Ectodermal cell (in vitro differentiated cells): ENCODE measurements around the gene TRPC4AP.

Source experiments
- H3K27ac ChIP-seq: 2 replicates; pipeline ENCODE4 v1.7.0; 2013; ENCODE audit warnings: mild to moderate bottlenecking, low read depth, low read length; ENCODE audit not compliant: insufficient read depth, poor library complexity, severe bottlenecking
- H3K27me3 ChIP-seq: 2 replicates; pipeline ENCODE4 v1.7.0; 2013; ENCODE audit warnings: mild to moderate bottlenecking, low read length; ENCODE audit not compliant: insufficient read depth, control insufficient read depth, poor library complexity, severe bottlenecking
- H3K36me3 ChIP-seq: one replicate; pipeline ENCODE4 v1.7.0; 2013; ENCODE audit warnings: low read length; ENCODE audit not compliant: control insufficient read depth, insufficient read depth
- H3K4me1 ChIP-seq: one replicate; pipeline ENCODE4 v1.7.0; 2013; ENCODE audit warnings: low read length; ENCODE audit not compliant: control insufficient read depth, insufficient read depth
- H3K4me3 ChIP-seq: 2 replicates; pipeline ENCODE4 v1.7.0; 2013; ENCODE audit warnings: low read depth, low read length, control low read depth; ENCODE audit not compliant: insufficient read depth
- H3K9me3 ChIP-seq: 2 replicates; pipeline ENCODE4 v1.7.0; 2013; ENCODE audit warnings: mild to moderate bottlenecking, low read length, moderate library complexity; ENCODE audit not compliant: control insufficient read depth
- WGBS, 2 experiments: methylation state at CpG; one replicate each; pipeline ENCODE4 v1.1.7; 2013; ENCODE audit warnings: missing lambda C conversion rate in 2 of 2; 5-methylcytosine and 5-hydroxymethylcytosine counted together

Gene TRPC4AP

DNA sequence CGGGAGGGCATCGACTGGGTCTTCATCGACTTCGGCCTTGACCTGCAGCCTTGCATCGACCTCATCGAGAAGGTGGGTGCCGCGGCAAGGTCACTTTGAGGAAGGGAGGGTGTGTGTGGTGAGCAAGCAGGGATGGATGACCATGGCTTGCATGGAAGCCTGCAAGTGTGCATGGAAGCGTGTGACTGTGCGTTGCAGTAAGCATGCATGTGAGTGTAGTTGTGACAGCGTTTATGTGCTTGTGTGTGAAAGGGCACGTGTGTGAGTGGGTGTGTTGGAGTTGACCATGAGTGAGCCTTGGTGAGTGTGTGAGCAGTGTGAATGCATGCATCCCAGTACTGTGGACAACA is 104.4 kb downstream of the TRPC4AP start:
- H3K27me3 ChIP-seq: peaks cover 7% of the 10 kb centered on the region
- no peak overlapping the region for H3K4me3 ChIP-seq
- no peak overlapping the region for H3K27ac ChIP-seq
- no peaks in the 10 kb centered on the region for H3K36me3 ChIP-seq
- 96% methylated on average over 12 of the region's 12 CpGs for WGBS, 2 experiments
- H3K4me1 ChIP-seq: peaks cover 22% of the 10 kb centered on the region
- no peaks in the 10 kb centered on the region for H3K9me3 ChIP-seq

DNA sequence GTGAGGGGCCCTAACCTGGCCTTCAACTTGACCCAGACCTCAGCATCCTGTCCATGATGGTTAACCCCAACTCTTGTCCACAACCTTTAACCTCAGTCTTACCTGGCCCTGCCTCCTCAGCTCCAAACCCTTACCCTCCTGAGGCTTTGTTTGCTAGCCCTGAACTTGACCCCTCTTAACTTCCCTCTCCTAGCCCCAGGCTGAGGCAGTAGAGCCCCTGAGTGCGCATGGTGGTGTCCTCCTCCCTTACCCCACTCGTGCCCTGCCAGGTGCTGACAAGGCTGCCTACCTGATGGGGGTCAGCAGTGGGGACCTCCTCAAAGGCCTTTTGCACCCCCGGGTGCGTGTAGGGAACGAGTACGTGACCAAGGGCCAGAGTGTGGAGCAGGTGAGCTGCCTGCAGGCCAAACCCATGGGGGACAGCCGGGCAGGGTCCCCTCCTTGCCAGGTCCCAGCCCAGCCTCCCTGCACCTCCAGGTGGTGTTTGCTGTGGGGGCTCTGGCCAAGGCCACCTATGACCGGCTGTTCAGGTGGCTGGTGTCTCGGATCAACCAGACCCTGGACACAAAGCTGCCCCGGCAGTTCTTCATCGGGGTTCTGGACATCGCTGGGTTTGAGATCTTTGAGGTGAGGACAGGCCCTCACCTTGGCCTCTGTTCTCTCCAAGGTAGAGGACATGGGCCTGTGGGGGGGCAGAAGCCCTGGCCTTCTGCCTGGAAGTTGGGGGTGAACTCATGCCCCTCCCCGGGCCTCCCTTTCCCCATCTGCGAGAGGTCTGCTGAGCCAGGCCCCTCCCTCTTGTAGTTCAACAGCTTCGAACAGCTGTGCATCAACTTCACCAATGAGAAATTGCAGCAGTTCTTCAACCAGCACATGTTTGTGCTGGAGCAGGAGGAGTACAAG is 105.1 kb downstream of the TRPC4AP start:
- Histone ChIP-seq H3K36me3 (no peaks in the 10 kb centered on the region), H3K27me3 (peaks cover 7% of the 10 kb centered on the region), H3K4me3 (no peak overlapping the region), H3K9me3 (no peaks in the 10 kb centered on the region), H3K4me1 (peaks cover 26% of the 10 kb centered on the region), H3K27ac (no peak overlapping the region)
- 87 to 88% methylated on average over 15 of the region's 15 CpGs for WGBS, 2 experiments

DNA sequence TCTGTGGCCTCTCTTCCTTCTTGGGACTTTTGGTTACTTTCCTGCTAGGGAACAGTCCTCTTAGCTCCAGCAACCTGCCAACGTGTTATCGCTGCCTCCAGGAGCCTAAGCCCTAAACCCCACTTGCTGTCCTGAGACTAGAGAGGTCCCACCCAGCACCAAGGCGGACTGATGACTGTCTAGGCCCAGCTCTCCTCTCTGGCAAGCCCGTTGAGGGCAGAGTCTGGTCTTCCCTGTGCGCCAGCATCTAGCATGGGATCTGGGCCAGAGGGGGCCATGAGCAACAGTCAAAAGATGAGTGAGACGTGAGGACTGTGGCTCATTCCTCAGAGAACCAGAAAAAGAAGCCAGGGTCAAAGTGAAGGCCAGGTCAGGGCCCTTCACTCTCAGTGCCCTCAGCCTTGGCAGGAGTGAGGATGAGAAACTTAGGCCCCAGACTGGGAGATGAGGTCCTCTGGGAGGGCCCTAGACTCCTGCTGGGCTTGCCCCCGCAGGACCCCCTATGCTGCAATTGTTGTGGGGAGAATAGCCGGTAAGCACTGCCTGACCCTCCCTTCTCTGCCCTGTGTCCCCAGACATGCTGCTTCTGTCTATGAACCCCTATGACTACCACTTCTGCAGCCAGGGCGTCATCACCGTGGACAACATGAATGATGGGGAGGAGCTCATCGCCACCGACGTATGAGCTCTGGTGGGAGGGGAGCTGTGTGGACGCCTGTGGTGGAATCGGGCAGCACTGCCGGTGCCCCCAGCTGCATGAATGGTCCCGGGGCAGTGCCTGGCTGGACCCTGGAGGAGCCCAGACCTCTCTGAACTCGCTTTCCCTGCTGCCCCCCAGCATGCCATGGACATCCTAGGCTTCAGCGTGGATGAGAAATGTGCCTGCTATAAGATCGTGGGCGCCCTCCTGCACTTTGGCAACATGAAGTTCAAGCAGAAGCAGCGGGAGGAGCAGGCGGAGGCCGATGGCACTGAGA is 106.0 kb downstream of the TRPC4AP start:
- Histone ChIP-seq H3K36me3 (no peaks in the 10 kb centered on the region), H3K27me3 (peaks cover 7% of the 10 kb centered on the region), H3K9me3 (no peaks in the 10 kb centered on the region), H3K27ac (no peak overlapping the region), H3K4me1 (peaks cover 26% of the 10 kb centered on the region), H3K4me3 (no peak overlapping the region)
- 90 to 91% methylated on average over 24 of the region's 24 CpGs for WGBS, 2 experiments

DNA sequence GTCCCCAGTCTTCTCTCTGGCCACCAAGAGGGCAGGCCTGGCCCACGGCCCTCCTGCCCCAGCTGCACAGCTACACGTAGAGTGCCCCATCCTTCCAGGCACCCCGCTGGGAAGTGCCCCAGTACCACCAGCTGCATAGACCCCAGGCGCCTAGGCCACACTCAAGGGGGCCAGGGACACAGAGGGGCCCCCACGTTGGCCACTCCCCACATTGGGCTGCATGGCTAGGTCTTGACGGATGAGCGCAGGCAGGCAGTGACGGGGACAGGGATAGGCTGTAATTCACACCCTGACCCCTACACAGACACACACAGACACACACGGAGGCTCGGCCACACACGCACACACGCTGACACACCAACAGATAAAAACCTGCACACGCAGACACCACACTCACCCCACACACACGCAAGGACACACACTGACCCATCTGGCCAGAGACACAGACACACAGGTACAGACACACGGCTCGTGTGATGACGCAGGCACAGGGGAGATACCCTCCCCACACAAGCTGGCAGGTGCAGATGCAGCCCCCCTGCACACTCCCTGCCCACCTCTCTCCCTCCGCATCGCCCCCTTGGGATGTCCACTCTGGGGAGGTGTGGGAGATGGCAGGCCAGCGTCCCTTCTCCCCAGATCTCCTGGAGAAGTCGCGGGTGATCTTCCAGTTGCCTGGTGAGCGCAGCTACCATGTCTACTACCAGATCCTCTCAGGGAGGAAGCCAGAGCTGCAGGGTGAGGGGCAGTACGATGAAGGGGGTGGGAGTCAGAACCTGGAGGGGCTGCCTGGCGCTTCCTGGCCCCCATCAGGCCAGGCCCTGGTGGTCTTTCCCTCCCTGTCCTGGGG is 106.9 kb downstream of the TRPC4AP start:
- H3K9me3 ChIP-seq: no peaks in the 10 kb centered on the region
- no peak overlapping the region for H3K27ac ChIP-seq
- WGBS, 2 experiments: 86 to 87% methylated on average over 25 of the region's 25 CpGs
- H3K27me3 ChIP-seq: peaks cover 7% of the 10 kb centered on the region
- no peak overlapping the region for H3K4me3 ChIP-seq
- H3K36me3 ChIP-seq: no peaks in the 10 kb centered on the region
- H3K4me1 ChIP-seq: peaks cover 26% of the 10 kb centered on the region

DNA sequence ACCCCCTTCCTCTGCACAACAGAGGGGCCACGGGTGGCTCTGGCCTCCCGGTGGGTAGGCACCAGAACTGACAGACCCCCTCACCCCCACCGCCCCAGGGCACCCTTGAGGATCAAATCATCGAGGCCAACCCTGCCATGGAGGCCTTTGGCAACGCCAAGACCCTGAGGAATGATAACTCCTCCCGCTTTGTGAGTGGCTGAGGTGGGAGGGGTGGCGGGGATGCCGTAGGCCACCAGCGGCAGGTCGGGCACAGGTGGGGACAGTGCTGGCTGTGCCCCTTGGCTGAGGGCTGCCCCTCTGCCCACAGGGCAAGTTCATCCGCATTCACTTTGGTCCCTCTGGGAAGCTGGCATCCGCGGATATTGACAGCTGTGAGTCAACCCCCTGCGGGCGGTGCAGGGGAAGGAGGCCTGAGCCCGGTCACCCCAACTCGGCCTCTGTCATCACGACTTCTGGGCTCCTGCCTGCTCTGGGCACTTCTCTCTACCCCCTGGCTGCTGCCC is 107.8 kb downstream of the TRPC4AP start:
- Histone ChIP-seq H3K27ac (no peak overlapping the region), H3K4me1 (peaks cover 26% of the 10 kb centered on the region), H3K9me3 (no peaks in the 10 kb centered on the region), H3K36me3 (no peaks in the 10 kb centered on the region), H3K27me3 (peaks cover 7% of the 10 kb centered on the region), H3K4me3 (no peak overlapping the region)
- WGBS, 2 experiments: 70 to 75% methylated on average over 18 of the region's 18 CpGs

DNA sequence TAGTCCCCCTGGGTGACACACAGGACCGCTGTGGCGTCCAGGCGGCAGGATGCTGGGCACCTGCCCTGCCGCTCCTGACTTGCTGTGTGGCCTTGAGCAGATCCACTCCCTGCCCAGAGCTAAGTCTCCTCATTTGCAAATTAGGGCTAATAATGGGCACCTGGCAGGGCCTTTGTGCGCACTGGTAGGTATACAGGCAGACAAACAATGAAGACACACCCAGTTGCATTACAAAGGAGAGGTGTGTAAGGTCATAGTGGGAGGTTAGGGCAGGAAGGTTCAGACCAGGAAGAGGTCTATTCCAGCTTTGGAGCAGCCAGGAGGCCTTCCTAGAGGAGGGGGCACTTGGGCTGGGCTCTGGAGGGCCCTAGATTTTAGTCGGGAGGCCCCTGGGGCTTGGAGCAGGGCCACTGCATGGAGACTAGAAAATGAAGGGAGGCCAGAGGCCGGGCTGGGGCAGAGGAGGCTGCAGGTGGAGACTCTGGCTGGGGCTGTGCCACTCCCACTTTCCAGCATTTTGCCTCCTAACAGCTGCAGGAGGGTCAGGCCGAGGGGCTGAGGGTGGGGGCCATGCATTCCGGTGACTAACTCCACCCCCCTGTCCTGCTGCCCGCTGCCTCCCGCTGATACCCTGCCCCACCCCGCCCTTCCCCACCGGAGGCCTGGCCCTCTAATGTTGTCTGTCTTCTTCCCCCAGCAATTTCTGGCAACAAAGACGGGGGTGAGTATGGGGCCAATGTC is 108.4 kb downstream of the TRPC4AP start:
- Histone ChIP-seq H3K36me3 (no peaks in the 10 kb centered on the region), H3K27me3 (peaks cover 7% of the 10 kb centered on the region), H3K4me3 (no peak overlapping the region), H3K9me3 (no peaks in the 10 kb centered on the region), H3K27ac (no peak overlapping the region), H3K4me1 (peaks cover 26% of the 10 kb centered on the region)
- WGBS, 2 experiments: 19% methylated on average over 14 of the region's 14 CpGs

DNA sequence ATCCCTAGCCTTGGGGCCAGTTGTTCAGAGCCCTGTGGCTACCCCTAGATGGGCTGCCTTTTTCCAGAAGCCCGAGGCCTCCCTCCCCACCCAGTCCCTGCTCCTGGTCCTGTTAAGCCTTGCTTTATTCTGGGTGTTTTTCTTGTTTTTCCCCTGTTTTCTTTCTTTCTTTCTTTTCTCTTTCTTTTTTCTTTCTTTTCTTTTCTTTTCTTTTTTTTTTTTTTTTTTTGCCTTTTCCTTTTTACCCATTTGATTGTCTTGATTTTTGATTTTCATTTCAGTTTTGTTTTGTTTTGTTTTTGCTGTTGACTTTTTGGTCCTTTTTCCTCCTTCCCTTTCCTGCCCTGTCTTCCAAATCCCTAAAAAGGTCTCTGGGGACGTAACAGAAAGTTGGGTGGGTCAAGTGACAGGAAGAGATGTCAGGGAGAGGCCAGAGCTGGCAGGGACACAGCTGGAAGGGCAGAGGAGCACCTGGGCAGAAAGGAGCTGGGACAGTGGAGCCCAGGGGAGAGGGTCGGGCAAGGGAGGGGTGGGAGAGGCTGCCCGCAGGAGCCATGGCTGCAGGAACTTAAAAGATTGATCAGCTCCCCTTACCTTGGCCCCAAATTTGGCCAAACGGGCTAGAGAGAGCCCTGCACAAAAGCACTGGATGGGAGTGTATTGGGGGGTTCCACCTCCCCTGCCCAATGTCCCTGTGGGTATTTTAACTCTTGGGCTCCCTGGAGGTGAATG is 109.4 kb downstream of the TRPC4AP start:
- H3K4me3 ChIP-seq: no peak overlapping the region
- no peaks in the 10 kb centered on the region for H3K36me3 ChIP-seq
- H3K27ac ChIP-seq: no peak overlapping the region
- peaks cover 7% of the 10 kb centered on the region for H3K27me3 ChIP-seq
- 42 to 53% methylated on average over 5 of the region's 5 CpGs for WGBS, 2 experiments
- H3K4me1 ChIP-seq: peaks cover 26% of the 10 kb centered on the region
- H3K9me3 ChIP-seq: no peaks in the 10 kb centered on the region

DNA sequence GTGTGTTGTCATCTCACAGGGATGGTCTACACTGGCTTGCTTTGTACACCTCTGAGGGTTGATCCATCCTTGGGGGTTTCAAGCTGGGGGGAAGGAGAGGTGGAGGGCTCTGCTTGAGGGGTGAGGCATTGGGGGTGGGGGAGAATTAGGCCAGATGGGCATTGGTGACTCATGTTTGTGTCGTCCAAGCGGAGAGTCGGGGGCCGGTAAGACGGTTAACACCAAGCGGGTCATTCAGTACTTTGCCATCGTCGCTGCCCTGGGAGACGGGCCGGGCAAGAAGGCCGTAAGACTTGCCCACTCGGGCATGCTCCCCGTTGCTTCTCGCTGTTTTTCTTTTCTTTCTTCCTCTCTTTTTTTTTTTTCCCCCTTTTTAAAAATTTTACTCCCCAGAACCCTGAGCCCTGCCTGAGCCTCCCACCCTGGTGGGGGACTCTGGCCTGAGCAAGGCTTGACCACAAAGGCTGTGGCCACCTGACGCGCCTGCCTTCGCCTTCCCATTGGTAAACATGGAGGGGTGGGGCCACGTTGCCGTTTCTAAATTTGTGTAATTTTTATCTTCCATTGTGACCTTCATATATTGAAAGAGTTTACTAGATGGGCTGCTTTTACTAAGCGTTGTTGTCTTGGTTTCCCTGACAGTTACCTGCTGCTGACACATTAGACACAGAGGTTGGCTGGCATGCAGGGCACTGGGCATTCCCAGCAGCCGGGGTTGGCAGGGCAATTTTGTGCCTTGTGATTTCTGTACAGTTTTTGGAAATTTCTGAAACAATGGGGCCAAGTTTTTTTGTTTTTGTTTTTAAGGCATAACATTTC is 110.1 kb downstream of the TRPC4AP start:
- no peaks in the 10 kb centered on the region for H3K36me3 ChIP-seq
- no peaks in the 10 kb centered on the region for H3K9me3 ChIP-seq
- H3K4me3 ChIP-seq: no peak overlapping the region
- H3K27ac ChIP-seq: no peak overlapping the region
- H3K4me1 ChIP-seq: peaks cover 26% of the 10 kb centered on the region
- H3K27me3 ChIP-seq: peaks cover 7% of the 10 kb centered on the region
- WGBS, 2 experiments: 93 to 95% methylated on average over 21 of the region's 21 CpGs
